PC-3 (cell line): ENCODE measurements around the gene LIN54. TPM values are rescaled to one million over a fixed set of nuclear protein-coding genes. Genes with fewer than 3 reads are reported as not detected.
A peak's percentile ranks its signal among the peaks of the same experiment; 100 is the strongest.

Experiments used
- ATAC-seq: fragments of 200-7000 bp; cut with Tn5 transposase; 2 replicates; pipeline ENCODE4 v1.9.1; 2020; ENCODE audit warnings: mild to moderate bottlenecking, moderate library complexity
- BruUV-seq: library from RNA; stranded (reverse); fragments of 400-500 nt; replicated peaks from 2 replicates; lab custom pipeline; 2021; lab: Mats Ljungman, UMichigan
- CTCF ChIA-PET: fragments of 300-600 bp; sonication (Branson Sonifier 250); formaldehyde crosslinking; loops from one replicate; lab custom pipeline; 2022; ENCODE audit warnings: antibody characterized with exemption; lab: Charles Lee
- POLR2A ChIA-PET: fragments of 300-600 bp; sonication (Branson Sonifier 250); formaldehyde crosslinking; loops from one replicate; lab custom pipeline; 2022; ENCODE audit warnings: antibody characterized with exemption; ENCODE audit not compliant: unreplicated experiment; lab: Charles Lee
- DNase-seq: peaks from one replicate; pipeline ENCODE4 v3.0.0-alpha.2; 2015
- H2AFZ ChIP-seq: fragments of 300-600 bp; sonication (generic); 2 replicates; pipeline ENCODE4 v1.6.0; 2016; ENCODE audit warnings: antibody characterized with exemption, low read length
- H3F3A ChIP-seq: fragments of 300-600 bp; sonication (generic); one replicate; pipeline ENCODE4 v1.6.0; 2017; ENCODE audit warnings: antibody characterized with exemption, low read length, control low read depth, mild to moderate bottlenecking; ENCODE audit not compliant: unreplicated experiment
- H3K27ac ChIP-seq: fragments of 300-600 bp; sonication (generic); 2 replicates; pipeline ENCODE4 v1.5.1; 2016; ENCODE audit warnings: mild to moderate bottlenecking, low read length
- H3K27me3 ChIP-seq: fragments of 300-600 bp; sonication (generic); 2 replicates; pipeline ENCODE4 v1.6.1; 2016; ENCODE audit warnings: low read length, mixed read lengths
- H3K36me3 ChIP-seq: fragments of 300-600 bp; sonication (generic); 2 replicates; pipeline ENCODE4 v1.6.1; 2016; ENCODE audit warnings: low read depth, mixed run types, low read length, mixed read lengths
- H3K4me1 ChIP-seq: fragments of 300-600 bp; sonication (generic); 2 replicates; pipeline ENCODE4 v1.5.1; 2016; ENCODE audit warnings: low read length; ENCODE audit not compliant: insufficient read depth
- H3K4me2 ChIP-seq: fragments of 300-600 bp; sonication (generic); 2 replicates; pipeline ENCODE4 v1.6.0; 2016; ENCODE audit warnings: low read length
- H3K4me3 ChIP-seq: fragments of 300-600 bp; sonication (generic); 2 replicates; pipeline ENCODE4 v1.5.1; 2016; ENCODE audit warnings: mild to moderate bottlenecking, low read length, mixed read lengths
- H3K79me2 ChIP-seq: fragments of 300-600 bp; sonication (generic); 2 replicates; pipeline ENCODE4 v1.6.1; 2017; ENCODE audit warnings: low read length, mixed read lengths
- H3K9ac ChIP-seq: fragments of 300-600 bp; sonication (generic); 2 replicates; pipeline ENCODE4 v1.6.0; 2016; ENCODE audit warnings: mild to moderate bottlenecking, low read length
- H3K9me2 ChIP-seq: fragments of 300-600 bp; sonication (generic); replicated peaks from 2 replicates; pipeline ENCODE4 v1.6.1; 2016; ENCODE audit warnings: mixed run types, low read length, mixed read lengths
- H3K9me3 ChIP-seq: fragments of 300-600 bp; sonication (generic); 2 replicates; pipeline ENCODE4 v1.6.1; 2016; ENCODE audit warnings: low read length, mixed read lengths
- H4K20me1 ChIP-seq: fragments of 300-600 bp; sonication (generic); 2 replicates; pipeline ENCODE4 v1.6.1; 2016; ENCODE audit warnings: low read length, mixed read lengths
- EZH2 ChIP-seq: fragments of 300-600 bp; sonication (generic); IDR thresholded peaks from one replicate; pipeline ENCODE4 v1.6.1; 2017; ENCODE audit warnings: antibody characterized with exemption, mild to moderate bottlenecking, low read length; ENCODE audit not compliant: unreplicated experiment
- EZH2phosphoT487 ChIP-seq: fragments of 300-600 bp; sonication (generic); IDR thresholded peaks from 2 replicates; pipeline ENCODE4 v1.6.1; 2018; ENCODE audit warnings: mild to moderate bottlenecking, antibody characterized with exemption, low read length, borderline replicate concordance
- intact Hi-C: fragments of 100-400 bp; cut with micrococcal nuclease; formaldehyde crosslinking; loops from 2 replicates; pipeline ENCODE4 v1.9.0; 2023
- total RNA-seq: library from RNA; depleted of rRNA; stranded (reverse); fragments of >200 nt; gene quantifications from 2 replicates; pipeline ENCODE4 v1.2.3, GENCODE V29; 2014
- TF ChIP-seq, protein P1 (sequence below): fragments of 300-600 bp; sonication (generic); conservative IDR thresholded peaks from 2 replicates; pipeline ENCODE4 v1.5.1; 2017; ENCODE audit warnings: antibody characterized with exemption, low read depth, mild to moderate bottlenecking, low read length

Gene LIN54
- total RNA-seq, 1 experiment from 2014 or later: 15.9 TPM

GRCh38 chr4:82948647-82949204 is 61.9 kb downstream of the LIN54 start:
- H2AFZ ChIP-seq: no peak overlapping the region
- ATAC-seq: no peak
- ChIA-PET POLR2A (no interaction called here), CTCF (no interaction called here)
- no peaks in the 10 kb centered on the region for H3K79me2 ChIP-seq
- H3K4me3 ChIP-seq: no peak overlapping the region
- no TSS peak for BruUV-seq
- H3F3A ChIP-seq: no peaks in the 10 kb centered on the region
- no peak overlapping the region for H3K27ac ChIP-seq
- no peaks in the 10 kb centered on the region for H4K20me1 ChIP-seq
- H3K4me1 ChIP-seq: no peaks in the 10 kb centered on the region
- TF ChIP-seq EZH2 (no peak), EZH2phosphoT487 (no peak)
- TF ChIP-seq, protein P1, sequence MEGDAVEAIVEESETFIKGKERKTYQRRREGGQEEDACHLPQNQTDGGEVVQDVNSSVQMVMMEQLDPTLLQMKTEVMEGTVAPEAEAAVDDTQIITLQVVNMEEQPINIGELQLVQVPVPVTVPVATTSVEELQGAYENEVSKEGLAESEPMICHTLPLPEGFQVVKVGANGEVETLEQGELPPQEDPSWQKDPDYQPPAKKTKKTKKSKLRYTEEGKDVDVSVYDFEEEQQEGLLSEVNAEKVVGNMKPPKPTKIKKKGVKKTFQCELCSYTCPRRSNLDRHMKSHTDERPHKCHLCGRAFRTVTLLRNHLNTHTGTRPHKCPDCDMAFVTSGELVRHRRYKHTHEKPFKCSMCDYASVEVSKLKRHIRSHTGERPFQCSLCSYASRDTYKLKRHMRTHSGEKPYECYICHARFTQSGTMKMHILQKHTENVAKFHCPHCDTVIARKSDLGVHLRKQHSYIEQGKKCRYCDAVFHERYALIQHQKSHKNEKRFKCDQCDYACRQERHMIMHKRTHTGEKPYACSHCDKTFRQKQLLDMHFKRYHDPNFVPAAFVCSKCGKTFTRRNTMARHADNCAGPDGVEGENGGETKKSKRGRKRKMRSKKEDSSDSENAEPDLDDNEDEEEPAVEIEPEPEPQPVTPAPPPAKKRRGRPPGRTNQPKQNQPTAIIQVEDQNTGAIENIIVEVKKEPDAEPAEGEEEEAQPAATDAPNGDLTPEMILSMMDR: no peak
- H3K27me3 ChIP-seq: no peaks in the 10 kb centered on the region
- no peaks in the 10 kb centered on the region for H3K9me2 ChIP-seq
- H3K9ac ChIP-seq: no peak overlapping the region
- DNase-seq: peak; percentile 29
- no peaks in the 10 kb centered on the region for H3K9me3 ChIP-seq
- H3K36me3 ChIP-seq: no peaks in the 10 kb centered on the region
- intact Hi-C loops: no loop called here
- no peak overlapping the region for H3K4me2 ChIP-seq

DNA sequence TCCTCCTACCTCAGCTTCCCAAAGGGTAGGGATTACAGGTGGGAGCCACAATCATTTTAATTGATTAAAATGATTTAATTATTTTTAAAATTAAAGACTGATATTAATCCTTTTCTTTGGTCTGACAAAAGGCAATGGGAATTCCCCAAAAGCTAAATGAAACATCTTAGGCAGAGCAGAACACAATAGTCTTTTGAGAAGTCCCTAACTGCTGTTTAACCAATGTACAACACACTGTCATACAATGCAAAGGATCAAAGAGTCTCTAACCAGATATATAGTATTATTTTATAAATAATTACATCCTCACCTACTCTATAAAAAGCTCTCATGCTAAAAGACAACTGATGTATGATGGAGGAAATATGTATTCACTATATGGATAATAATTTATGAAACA is 63.1 kb downstream of the LIN54 start:
- CTCF ChIA-PET: no interaction called here
- Histone ChIP-seq H3K9me2 (no peaks in the 10 kb centered on the region), H3K4me3 (no peak overlapping the region), H3K79me2 (no peaks in the 10 kb centered on the region), H3K9me3 (no peaks in the 10 kb centered on the region), H3K9ac (no peak overlapping the region), H4K20me1 (no peaks in the 10 kb centered on the region), H3F3A (no peaks in the 10 kb centered on the region), H3K36me3 (no peaks in the 10 kb centered on the region), H3K4me1 (no peaks in the 10 kb centered on the region), H3K4me2 (no peak overlapping the region), H2AFZ (no peak overlapping the region), H3K27ac (no peak overlapping the region), H3K27me3 (no peaks in the 10 kb centered on the region)
- intact Hi-C loops: no loop called here
- no peak for ATAC-seq
- no peak for DNase-seq
- BruUV-seq: no TSS peak
- POLR2A ChIA-PET: interaction anchor here (0.6 kb wide), 1 partner anchor 31 kb away, joined by 4 read pairs; no protein-coding TSS in a partner anchor
- TF ChIP-seq EZH2phosphoT487: no peak
- TF ChIP-seq, protein P1: no peak
- no peak for TF ChIP-seq EZH2

GRCh38 chr4:82939414-82939813 is 71.2 kb downstream of the LIN54 start:
- no peaks in the 10 kb centered on the region for H3K9me2 ChIP-seq
- H3K9me3 ChIP-seq: no peaks in the 10 kb centered on the region
- ChIA-PET CTCF (no interaction called here), POLR2A (no interaction called here)
- H3K27me3 ChIP-seq: no peaks in the 10 kb centered on the region
- no peaks in the 10 kb centered on the region for H3K79me2 ChIP-seq
- DNase-seq (no peak), ATAC-seq (no peak)
- H3K27ac ChIP-seq: no peak overlapping the region
- no peak overlapping the region for H3K9ac ChIP-seq
- no peaks in the 10 kb centered on the region for H4K20me1 ChIP-seq
- H3K4me3 ChIP-seq: no peak overlapping the region
- H3K4me2 ChIP-seq: no peak overlapping the region
- H3K4me1 ChIP-seq: no peaks in the 10 kb centered on the region
- no peak overlapping the region for H2AFZ ChIP-seq
- TF ChIP-seq EZH2: no peak
- TF ChIP-seq EZH2phosphoT487: no peak
- TF ChIP-seq, protein P1: no peak
- no TSS peak for BruUV-seq
- H3K36me3 ChIP-seq: peaks cover 12% of the 10 kb centered on the region; the same call in 1 of the 2 replicates
- no peaks in the 10 kb centered on the region for H3F3A ChIP-seq
- intact Hi-C loops: no loop called here
